Measurements from ENCODE around the gene MNAT1. TPM values are rescaled to one million over a fixed set of nuclear protein-coding genes. Genes with fewer than 3 reads are reported as not detected.

MNAT1 gene
- total RNA-seq, 1 donor from 2014 or later, result 103 TPM

- H3K9ac ChIP-seq (ENCODE audit: low read depth in 1 of 3, low read length in 3 of 3), result peak overlapping the region; percentile 86 to 90 (median 87)
- peak overlapping the region; percentile 83 for H3K27ac ChIP-seq (ENCODE audit: low read depth, low read length)
- H3K27me3 ChIP-seq (ENCODE audit: control insufficient read depth in 3 of 3, insufficient read depth in 3 of 3, low read length in 3 of 3), result no peaks in the 10 kb centered on the region
- H3K9me3 ChIP-seq (ENCODE audit: control insufficient read depth in 3 of 3, low read length in 3 of 3), result no peaks in the 10 kb centered on the region
- peak overlapping the region; percentile 88 to 96 (median 95) for H3K4me3 ChIP-seq (ENCODE audit: low read length in 3 of 3)
- peaks cover 23 to 34% (median 26%) of the 10 kb centered on the region in 3 donors for H3K4me1 ChIP-seq (ENCODE audit: control insufficient read depth in 3 of 3, insufficient read depth in 3 of 3, low read length in 3 of 3)
- peaks cover 6 to 26% (median 8%) of the 10 kb centered on the region in 3 donors for H3K36me3 ChIP-seq (ENCODE audit: control insufficient read depth in 3 of 3, insufficient read depth in 3 of 3, low read length in 3 of 3)
Measured at GRCh38 chr14:60981633-60982455, 247.3 kb downstream of the MNAT1 start.

GRCh38 chr14:60984196-60984595, 249.6 kb downstream of the MNAT1 start:
- Histone ChIP-seq H3K9me3 (ENCODE audit: control insufficient read depth in 3 of 3, low read length in 3 of 3) (no peaks in the 10 kb centered on the region), H3K36me3 (ENCODE audit: control insufficient read depth in 3 of 3, insufficient read depth in 3 of 3, low read length in 3 of 3) (peaks cover 6 to 45% (median 16%) of the 10 kb centered on the region in 3 donors), H3K9ac (ENCODE audit: low read depth in 1 of 3, low read length in 3 of 3) (no peak overlapping the region), H3K4me1 (ENCODE audit: control insufficient read depth in 3 of 3, insufficient read depth in 3 of 3, low read length in 3 of 3) (peaks cover 15 to 26% (median 23%) of the 10 kb centered on the region in 3 donors), H3K27ac (ENCODE audit: low read depth, low read length) (no peak overlapping the region), H3K27me3 (ENCODE audit: control insufficient read depth in 3 of 3, insufficient read depth in 3 of 3, low read length in 3 of 3) (no peaks in the 10 kb centered on the region), H3K4me3 (ENCODE audit: low read length in 3 of 3) (no peak overlapping the region)

GRCh38 chr14:60986500-60986899, 251.9 kb downstream of the MNAT1 start:
- H3K36me3 ChIP-seq (ENCODE audit: control insufficient read depth in 3 of 3, insufficient read depth in 3 of 3, low read length in 3 of 3), result peaks cover 19 to 60% (median 27%) of the 10 kb centered on the region in 3 donors
- H3K27ac ChIP-seq (ENCODE audit: low read depth, low read length), result no peak overlapping the region
- no peak overlapping the region for H3K4me3 ChIP-seq (ENCODE audit: low read length in 3 of 3)
- no peaks in the 10 kb centered on the region for H3K27me3 ChIP-seq (ENCODE audit: control insufficient read depth in 3 of 3, insufficient read depth in 3 of 3, low read length in 3 of 3)
- H3K4me1 ChIP-seq (ENCODE audit: control insufficient read depth in 3 of 3, insufficient read depth in 3 of 3, low read length in 3 of 3), result peaks cover 8 to 15% (median 13%) of the 10 kb centered on the region in 3 donors
- no peak overlapping the region for H3K9ac ChIP-seq (ENCODE audit: low read depth in 1 of 3, low read length in 3 of 3)
- no peaks in the 10 kb centered on the region for H3K9me3 ChIP-seq (ENCODE audit: control insufficient read depth in 3 of 3, low read length in 3 of 3)

GRCh38 chr14:60989599-60989998, 255.0 kb downstream of the MNAT1 start:
- no peak overlapping the region for H3K4me3 ChIP-seq (ENCODE audit: low read length in 3 of 3)
- H3K27ac ChIP-seq (ENCODE audit: low read depth, low read length), result peak overlapping the region; percentile 18
- H3K27me3 ChIP-seq (ENCODE audit: control insufficient read depth in 3 of 3, insufficient read depth in 3 of 3, low read length in 3 of 3), result no peaks in the 10 kb centered on the region
- peaks cover 29 to 74% (median 34%) of the 10 kb centered on the region in 3 donors for H3K36me3 ChIP-seq (ENCODE audit: control insufficient read depth in 3 of 3, insufficient read depth in 3 of 3, low read length in 3 of 3)
- no peaks in the 10 kb centered on the region for H3K9me3 ChIP-seq (ENCODE audit: control insufficient read depth in 3 of 3, low read length in 3 of 3)
- H3K4me1 ChIP-seq (ENCODE audit: control insufficient read depth in 3 of 3, insufficient read depth in 3 of 3, low read length in 3 of 3), result peaks cover 0 to 2% (median 0%) of the 10 kb centered on the region in 3 donors
- no peak overlapping the region for H3K9ac ChIP-seq (ENCODE audit: low read depth in 1 of 3, low read length in 3 of 3)

- H3K36me3 ChIP-seq (ENCODE audit: control insufficient read depth in 3 of 3, insufficient read depth in 3 of 3, low read length in 3 of 3), result peaks cover under 1 to 4% (median 2%) of the 10 kb centered on the region in 3 donors
- H3K9ac ChIP-seq (ENCODE audit: low read depth in 1 of 3, low read length in 3 of 3), result no peak overlapping the region
- H3K4me3 ChIP-seq (ENCODE audit: low read length in 3 of 3), result no peak overlapping the region
- no peaks in the 10 kb centered on the region for H3K4me1 ChIP-seq (ENCODE audit: control insufficient read depth in 3 of 3, insufficient read depth in 3 of 3, low read length in 3 of 3)
- no peaks in the 10 kb centered on the region for H3K27me3 ChIP-seq (ENCODE audit: control insufficient read depth in 3 of 3, insufficient read depth in 3 of 3, low read length in 3 of 3)
- no peak overlapping the region for H3K27ac ChIP-seq (ENCODE audit: low read depth, low read length)
- no peaks in the 10 kb centered on the region for H3K9me3 ChIP-seq (ENCODE audit: control insufficient read depth in 3 of 3, low read length in 3 of 3)
Measured at GRCh38 chr14:60998617-60999016, 264.1 kb downstream of the MNAT1 start.

GRCh38 chr14:60999536-60999935, 265.0 kb downstream of the MNAT1 start:
- H3K27ac ChIP-seq (ENCODE audit: low read depth, low read length), result no peak overlapping the region
- H3K4me1 ChIP-seq (ENCODE audit: control insufficient read depth in 3 of 3, insufficient read depth in 3 of 3, low read length in 3 of 3), result no peaks in the 10 kb centered on the region

GRCh38 chr14:61003571-61003970, 269.0 kb downstream of the MNAT1 start:
- no peak overlapping the region for H3K4me3 ChIP-seq (ENCODE audit: low read length in 3 of 3)
- no peaks in the 10 kb centered on the region for H3K9me3 ChIP-seq (ENCODE audit: control insufficient read depth in 3 of 3, low read length in 3 of 3)
- H3K36me3 ChIP-seq (ENCODE audit: control insufficient read depth in 3 of 3, insufficient read depth in 3 of 3, low read length in 3 of 3), result no peaks in the 10 kb centered on the region
- H3K27me3 ChIP-seq (ENCODE audit: control insufficient read depth in 3 of 3, insufficient read depth in 3 of 3, low read length in 3 of 3), result no peaks in the 10 kb centered on the region
- H3K4me1 ChIP-seq (ENCODE audit: control insufficient read depth in 3 of 3, insufficient read depth in 3 of 3, low read length in 3 of 3), result no peaks in the 10 kb centered on the region
- no peak overlapping the region for H3K9ac ChIP-seq (ENCODE audit: low read depth in 1 of 3, low read length in 3 of 3)
- H3K27ac ChIP-seq (ENCODE audit: low read depth, low read length), result no peak overlapping the region

More at GRCh38 chr14:60999536-60999935, 265.0 kb downstream of the MNAT1 start:
- H3K9ac ChIP-seq (ENCODE audit: low read depth in 1 of 3, low read length in 3 of 3), result no peak overlapping the region
- H3K27me3 ChIP-seq (ENCODE audit: control insufficient read depth in 3 of 3, insufficient read depth in 3 of 3, low read length in 3 of 3), result no peaks in the 10 kb centered on the region
- H3K9me3 ChIP-seq (ENCODE audit: control insufficient read depth in 3 of 3, low read length in 3 of 3), result no peaks in the 10 kb centered on the region
- H3K4me3 ChIP-seq (ENCODE audit: low read length in 3 of 3), result no peak overlapping the region
- peaks cover 0 to 4% (median 0%) of the 10 kb centered on the region in 3 donors for H3K36me3 ChIP-seq (ENCODE audit: control insufficient read depth in 3 of 3, insufficient read depth in 3 of 3, low read length in 3 of 3)

- Histone ChIP-seq H3K27ac (ENCODE audit: low read depth, low read length) (no peak overlapping the region), H3K4me3 (ENCODE audit: low read length in 3 of 3) (peak overlapping the region in 1 of 3 donors; percentile 24)
Measured at GRCh38 chr14:61019537-61019936, 285.0 kb downstream of the MNAT1 start.

More at GRCh38 chr14:61019537-61019936, 285.0 kb downstream of the MNAT1 start:
- Histone ChIP-seq H3K27me3 (ENCODE audit: control insufficient read depth in 3 of 3, insufficient read depth in 3 of 3, low read length in 3 of 3) (no peaks in the 10 kb centered on the region), H3K9ac (ENCODE audit: low read depth in 1 of 3, low read length in 3 of 3) (peak overlapping the region in 2 of 3 donors; percentile 28 to 65), H3K9me3 (ENCODE audit: control insufficient read depth in 3 of 3, low read length in 3 of 3) (no peaks in the 10 kb centered on the region), H3K36me3 (ENCODE audit: control insufficient read depth in 3 of 3, insufficient read depth in 3 of 3, low read length in 3 of 3) (no peaks in the 10 kb centered on the region), H3K4me1 (ENCODE audit: control insufficient read depth in 3 of 3, insufficient read depth in 3 of 3, low read length in 3 of 3) (peaks cover 0 to 7% (median 0%) of the 10 kb centered on the region in 3 donors)
